Stimulated activated CD8-positive, alpha-beta memory T cell treated with anti-CD3 and anti-CD28 coated beads, Interleukin-12 subunit alpha, Interleukin-12 subunit beta, amount 100 ng/mL, for 24 hours (primary cell): ENCODE results near the gene WDHD1.
"Not testable (repeated sequence)": the region's sequence is repeated elsewhere in the genome, so short reads cannot be mapped to it uniquely, and the experiment has no call there.

Experiments
- DNase-seq: peaks from one replicate; pipeline ENCODE4 v3.0.0-alpha.2; 2020; ENCODE audit errors: extremely low read depth

Gene WDHD1, protein sequence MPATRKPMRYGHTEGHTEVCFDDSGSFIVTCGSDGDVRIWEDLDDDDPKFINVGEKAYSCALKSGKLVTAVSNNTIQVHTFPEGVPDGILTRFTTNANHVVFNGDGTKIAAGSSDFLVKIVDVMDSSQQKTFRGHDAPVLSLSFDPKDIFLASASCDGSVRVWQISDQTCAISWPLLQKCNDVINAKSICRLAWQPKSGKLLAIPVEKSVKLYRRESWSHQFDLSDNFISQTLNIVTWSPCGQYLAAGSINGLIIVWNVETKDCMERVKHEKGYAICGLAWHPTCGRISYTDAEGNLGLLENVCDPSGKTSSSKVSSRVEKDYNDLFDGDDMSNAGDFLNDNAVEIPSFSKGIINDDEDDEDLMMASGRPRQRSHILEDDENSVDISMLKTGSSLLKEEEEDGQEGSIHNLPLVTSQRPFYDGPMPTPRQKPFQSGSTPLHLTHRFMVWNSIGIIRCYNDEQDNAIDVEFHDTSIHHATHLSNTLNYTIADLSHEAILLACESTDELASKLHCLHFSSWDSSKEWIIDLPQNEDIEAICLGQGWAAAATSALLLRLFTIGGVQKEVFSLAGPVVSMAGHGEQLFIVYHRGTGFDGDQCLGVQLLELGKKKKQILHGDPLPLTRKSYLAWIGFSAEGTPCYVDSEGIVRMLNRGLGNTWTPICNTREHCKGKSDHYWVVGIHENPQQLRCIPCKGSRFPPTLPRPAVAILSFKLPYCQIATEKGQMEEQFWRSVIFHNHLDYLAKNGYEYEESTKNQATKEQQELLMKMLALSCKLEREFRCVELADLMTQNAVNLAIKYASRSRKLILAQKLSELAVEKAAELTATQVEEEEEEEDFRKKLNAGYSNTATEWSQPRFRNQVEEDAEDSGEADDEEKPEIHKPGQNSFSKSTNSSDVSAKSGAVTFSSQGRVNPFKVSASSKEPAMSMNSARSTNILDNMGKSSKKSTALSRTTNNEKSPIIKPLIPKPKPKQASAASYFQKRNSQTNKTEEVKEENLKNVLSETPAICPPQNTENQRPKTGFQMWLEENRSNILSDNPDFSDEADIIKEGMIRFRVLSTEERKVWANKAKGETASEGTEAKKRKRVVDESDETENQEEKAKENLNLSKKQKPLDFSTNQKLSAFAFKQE

GRCh38 chr14:55026793-55027561, at the start of gene WDHD1, which contains the start of gene SOCS4:
Gene WDHD1, minus strand, starts transcription at chr14:55027099. Its CDS starts 312 bp downstream, at chr14:55026787.
Gene SOCS4, plus strand, starts transcription at chr14:55027236. Its CDS starts 15,806 bp downstream, at chr14:55043042.
- peak; percentile 93 for DNase-seq

DNA sequence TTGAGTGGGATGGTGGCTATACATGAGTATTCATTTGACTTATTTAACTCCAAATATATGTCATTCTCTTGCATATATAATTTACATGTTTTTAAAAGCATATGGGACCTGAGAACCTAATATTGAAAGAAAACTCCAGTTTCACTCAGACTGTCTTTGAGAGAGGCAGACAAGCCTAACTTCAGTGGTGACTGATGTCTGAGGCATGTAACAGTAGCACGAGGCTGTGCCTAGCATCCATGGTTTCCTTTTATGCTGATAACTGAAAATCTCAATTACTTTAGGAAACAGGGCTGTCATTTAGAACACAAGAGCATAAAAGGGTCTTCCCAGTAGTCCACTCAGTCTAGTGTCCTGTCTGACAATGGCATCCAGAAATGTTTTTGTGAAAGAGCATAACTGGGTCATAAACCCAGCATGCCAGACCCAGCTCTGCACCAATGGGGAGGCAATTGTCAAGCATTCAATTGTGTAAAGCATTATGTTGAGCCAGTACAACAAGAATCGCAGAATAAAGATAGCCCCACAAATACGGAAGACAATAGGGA, 48.8 kb upstream of the WDHD1 start:
- DNase-seq = no peak

DNA sequence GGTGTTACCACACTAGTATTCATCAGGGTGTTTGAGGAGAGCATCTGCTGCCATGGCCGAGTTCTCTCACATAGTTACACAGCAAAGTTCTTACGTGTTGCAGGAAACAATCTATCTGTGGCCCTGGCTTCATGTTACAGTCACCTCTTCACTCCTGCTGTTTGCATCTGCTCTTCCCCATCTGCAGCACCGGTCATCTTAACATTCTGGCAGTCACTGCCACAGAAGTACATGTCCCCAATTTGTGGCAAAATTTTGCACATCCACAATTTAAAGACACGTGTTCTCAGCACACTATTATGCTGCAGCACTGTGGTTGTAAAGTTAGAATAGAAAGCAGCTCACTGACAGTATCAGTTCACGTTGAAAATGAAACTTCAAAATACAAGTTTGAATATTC, 47.8 kb upstream of the WDHD1 start:
- DNase-seq = no peak

GRCh38 chr14:55073856-55074255, 47.0 kb upstream of the WDHD1 start:
- DNase-seq = no peak

DNA sequence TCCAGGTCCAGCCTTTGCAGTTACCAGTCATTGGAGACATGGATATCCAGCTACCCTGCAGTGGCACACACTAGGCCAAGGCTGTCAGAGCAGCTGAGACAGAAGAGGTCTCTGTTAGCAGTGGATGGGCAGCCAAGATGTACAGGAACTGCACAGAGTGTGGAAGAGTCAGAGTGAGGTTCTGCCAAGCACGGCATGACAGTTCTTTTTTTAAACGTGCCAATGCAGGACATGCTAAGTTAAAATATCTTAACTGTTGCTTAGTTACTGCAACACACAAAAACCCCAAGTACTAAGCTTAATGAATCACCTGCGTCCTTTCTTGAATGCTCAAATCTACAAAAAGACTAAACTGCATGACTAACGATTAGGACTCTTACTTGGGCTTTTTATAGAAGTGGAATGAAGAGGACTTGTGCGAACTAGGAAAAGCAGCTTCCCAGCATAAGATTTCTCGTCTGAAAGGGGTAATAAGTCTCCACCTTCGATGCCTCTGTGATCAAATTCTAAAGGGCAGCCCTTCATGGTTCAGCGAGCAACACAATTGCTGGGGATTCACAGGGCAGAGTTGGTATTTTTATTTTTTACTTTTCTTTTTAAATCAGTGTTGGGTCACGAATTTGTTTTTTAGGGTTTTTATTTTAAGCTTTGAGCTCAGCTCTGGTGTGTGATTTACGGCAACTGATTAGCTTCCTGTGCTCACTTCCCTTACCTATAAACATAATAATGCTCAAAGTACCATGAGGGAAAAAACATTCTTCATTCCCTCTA, 45.2 kb upstream of the WDHD1 start:
- no peak for DNase-seq

GRCh38 chr14:55070981-55071411, 44.1 kb upstream of the WDHD1 start:
- no peak for DNase-seq

- DNase-seq = no peak
Measured at GRCh38 chr14:55066223-55066622, 39.3 kb upstream of the WDHD1 start.

- DNase-seq = no peak
Measured at GRCh38 chr14:55065411-55065810, 38.5 kb upstream of the WDHD1 start.

DNA sequence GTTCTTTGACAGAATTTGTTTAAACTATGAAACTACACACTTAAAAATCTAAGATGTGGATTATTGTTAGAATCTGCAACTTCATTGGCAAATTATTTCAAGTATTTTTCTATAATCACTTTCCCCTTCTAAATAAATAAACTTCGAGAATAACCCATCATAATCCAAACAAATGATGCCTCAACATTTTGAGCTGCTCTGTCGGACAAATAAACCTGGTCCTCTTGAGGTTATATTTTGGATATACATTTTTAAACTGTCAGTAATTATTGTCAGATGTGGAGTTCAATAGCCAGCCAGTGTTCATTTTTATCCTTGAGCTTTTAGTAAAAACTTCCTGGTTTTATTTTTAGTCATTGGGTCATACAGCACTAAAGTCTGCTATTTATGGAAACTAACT, 38.0 kb upstream of the WDHD1 start:
- not testable (repeated sequence) for DNase-seq

DNA sequence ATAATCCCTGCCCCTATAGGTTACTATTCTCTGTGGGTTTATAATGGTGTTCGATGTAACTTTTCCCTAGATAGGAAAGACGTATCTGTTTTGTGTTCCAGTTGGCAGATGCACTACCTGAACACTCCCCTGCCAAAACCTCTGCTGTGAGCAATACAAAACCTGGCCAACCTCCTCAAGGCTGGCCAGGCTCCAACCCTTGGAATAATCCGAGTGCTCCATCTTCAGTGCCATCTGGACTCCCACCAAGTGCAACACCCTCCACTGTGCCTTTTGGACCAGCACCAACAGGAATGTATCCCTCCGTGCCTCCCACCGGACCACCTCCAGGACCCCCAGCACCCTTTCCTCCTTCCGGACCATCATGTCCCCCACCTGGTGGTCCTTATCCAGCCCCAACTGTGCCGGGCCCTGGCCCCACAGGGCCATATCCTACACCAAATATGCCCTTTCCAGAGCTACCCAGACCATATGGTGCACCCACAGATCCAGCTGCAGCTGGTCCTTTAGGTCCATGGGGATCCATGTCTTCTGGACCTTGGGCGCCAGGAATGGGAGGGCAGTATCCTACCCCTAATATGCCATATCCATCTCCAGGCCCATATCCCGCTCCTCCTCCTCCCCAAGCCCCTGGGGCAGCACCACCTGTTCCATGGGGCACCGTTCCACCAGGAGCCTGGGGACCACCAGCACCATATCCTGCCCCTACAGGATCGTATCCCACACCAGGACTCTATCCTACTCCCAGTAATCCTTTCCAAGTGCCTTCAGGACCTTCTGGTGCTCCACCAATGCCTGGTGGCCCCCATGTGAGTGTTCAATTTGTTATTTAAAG, 35.8 kb upstream of the WDHD1 start:
- DNase-seq = no peak

GRCh38 chr14:55059333-55059732, 32.4 kb upstream of the WDHD1 start:
- no peak for DNase-seq

- no peak for DNase-seq
Measured at GRCh38 chr14:55057919-55058318, 31.0 kb upstream of the WDHD1 start.

DNA sequence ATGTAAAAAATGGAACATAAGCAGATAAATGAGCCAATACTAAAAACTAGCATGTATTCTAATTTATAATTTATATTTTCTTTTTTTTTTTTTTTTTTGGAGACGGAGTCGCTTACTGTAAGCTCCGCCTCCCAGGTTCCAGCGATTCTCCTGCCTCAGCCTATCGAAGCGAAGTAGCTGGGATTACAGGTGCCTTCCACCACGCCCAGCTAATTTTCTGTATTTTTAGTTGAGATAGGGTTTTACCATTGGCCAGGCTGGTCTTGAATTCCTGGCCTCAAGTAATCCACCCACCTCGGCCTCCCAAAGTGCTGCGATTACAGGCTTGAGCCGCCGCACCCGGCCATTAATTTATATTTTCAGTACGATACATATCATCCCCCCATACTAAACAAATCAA, 27.2 kb upstream of the WDHD1 start:
- no peak for DNase-seq

- DNase-seq = no peak
Measured at GRCh38 chr14:55053500-55053899, 26.6 kb upstream of the WDHD1 start.

DNA sequence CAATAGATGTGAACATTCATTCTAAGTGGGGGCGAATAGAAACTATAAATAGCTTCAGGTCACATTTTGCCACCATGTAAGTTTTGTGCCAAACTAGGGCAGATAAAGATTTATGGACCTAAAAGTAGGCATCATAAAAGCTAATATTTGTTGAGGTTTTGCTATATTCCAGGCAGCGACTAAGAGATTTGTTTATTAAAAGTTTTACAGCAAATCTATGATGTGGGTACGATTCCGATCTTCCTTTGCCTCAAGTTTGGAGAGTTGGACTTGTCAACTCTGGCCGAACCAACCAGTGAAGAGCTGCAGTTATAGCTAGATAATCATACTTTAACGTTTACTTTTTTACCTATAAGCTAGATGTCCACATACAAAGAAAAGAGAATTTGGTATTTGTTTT, 26.1 kb upstream of the WDHD1 start:
- DNase-seq = no peak

DNA sequence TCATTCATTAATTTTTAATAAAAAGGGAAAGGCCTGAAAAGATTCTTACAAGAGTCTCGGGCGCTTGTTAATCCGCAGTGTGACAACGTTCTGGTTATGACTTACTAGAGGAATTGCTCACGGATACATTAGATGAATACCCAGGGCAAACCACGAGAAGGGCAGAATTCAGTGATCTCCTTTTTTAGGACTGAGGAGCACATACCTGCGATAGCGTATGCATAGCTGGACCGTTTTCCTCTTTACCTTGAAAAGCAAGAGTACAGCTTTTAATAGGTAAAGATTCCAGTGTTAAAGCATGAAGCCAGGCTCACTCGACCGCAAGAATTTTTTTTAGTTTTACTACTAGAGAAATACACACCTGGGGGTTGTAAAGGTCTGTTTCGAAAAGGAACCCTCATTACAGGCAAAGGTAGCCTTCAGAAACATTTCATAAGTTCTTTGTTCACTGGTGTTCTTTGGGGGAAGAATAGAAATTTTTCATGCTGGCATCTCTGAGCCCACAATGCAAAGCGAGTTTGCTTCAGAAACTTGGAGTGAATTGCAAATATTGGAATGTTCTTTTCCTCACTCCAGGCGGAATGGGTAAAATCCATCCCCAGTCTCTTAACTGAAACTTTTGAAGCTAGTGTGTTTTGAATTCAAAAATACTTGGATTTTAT, 25.5 kb upstream of the WDHD1 start:
- DNase-seq = no peak

DNA sequence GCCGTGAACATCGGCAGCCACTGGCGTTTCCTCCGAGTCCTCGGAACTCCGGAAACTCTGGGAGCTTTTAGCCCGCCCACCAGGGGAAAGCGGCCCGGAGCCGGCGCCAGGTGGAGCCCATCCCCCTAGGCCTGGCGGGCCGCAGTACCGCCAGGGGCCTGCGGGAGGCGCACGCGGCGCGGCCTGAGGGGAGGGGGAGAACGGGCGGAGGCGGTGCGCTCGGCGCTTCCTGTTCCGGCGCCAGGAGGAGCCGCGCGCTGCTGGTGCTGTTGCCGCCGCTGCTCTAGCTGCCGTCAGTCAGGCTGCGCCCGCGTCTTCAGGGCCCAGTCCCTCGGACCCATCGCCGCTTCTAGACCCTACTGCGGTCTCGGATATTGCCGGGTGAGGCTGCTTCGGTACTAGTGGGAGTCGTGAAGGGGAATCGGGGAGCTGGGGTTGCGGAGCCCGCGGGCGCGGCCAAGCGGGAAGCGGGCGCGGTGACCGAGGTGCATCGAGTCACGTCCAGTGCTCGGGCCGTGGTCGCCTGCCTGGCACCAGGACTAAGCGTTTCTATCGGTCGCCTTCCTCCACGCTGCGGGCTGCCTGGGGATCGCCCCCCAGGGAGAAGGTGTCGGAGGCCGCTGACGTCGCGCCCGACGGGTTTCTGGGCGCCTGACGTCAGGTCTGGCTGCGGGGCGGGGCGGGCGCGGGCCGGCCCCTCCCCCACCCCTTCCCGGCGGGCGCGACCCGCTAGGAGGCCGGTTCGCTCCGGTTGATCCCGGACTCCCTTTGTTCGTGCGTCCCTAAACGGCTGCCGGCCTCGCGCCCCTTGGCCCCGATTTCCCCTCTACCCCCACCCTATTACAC, 24.7 kb upstream of the WDHD1 start, which contains the start of gene MAPK1IP1L:
Gene MAPK1IP1L, plus strand, starts transcription at position 225 of the 846 bp plus-strand sequence. CDS start 10,037 bp downstream, outside the sequence.
- DNase-seq = peak; percentile 64

DNA sequence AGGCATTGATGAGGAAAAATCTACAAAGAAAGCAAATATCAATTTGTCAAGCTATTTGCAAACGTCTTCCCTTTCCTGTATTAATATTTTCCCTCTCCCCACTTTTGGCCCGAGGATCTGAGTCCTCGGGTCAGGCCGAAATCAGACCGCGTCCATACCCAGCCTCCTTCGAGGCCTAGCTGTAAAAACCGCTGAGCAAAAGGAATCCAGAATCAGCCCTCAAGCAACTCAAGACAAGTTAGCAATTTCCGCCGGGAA, 24.2 kb upstream of the WDHD1 start:
- DNase-seq = no peak
